ENCODE data around the gene NECAB2. TPM values are rescaled to one million over a fixed set of nuclear protein-coding genes. Genes with fewer than 3 reads are reported as not detected.
A peak's percentile ranks its signal among the peaks of the same experiment; 100 is the strongest.

NECAB2 gene
- total and polyA plus RNA-seq, 2 donors (not counting 1 experiment from before 2014, with no cell fraction given), result 0.03 to 0.17 TPM

- Histone ChIP-seq H4K20me1 (ENCODE audit: control insufficient read depth, extremely low read depth, insufficient read depth, low read length) (no peaks in the 10 kb centered on the region), H2AFZ (ENCODE audit: low read length) (no peak overlapping the region), H3K27ac (ENCODE audit: insufficient read depth, low read length) (no peak overlapping the region), H3K9me3 (ENCODE audit: control insufficient read depth, insufficient read depth, low read depth, low read length) (no peaks in the 10 kb centered on the region), H3K4me1 (ENCODE audit: control insufficient read depth, extremely low read depth, insufficient read depth, low read length) (no peaks in the 10 kb centered on the region), H3K79me2 (ENCODE audit: control insufficient read depth, insufficient read depth, low read length) (no peaks in the 10 kb centered on the region), H3K36me3 (ENCODE audit: control insufficient read depth, insufficient read depth, low read length) (no peaks in the 10 kb centered on the region), H3K9ac (ENCODE audit: insufficient read depth, low read length) (no peak overlapping the region), H3K4me3 (replicated peaks in 1 of 4; ENCODE audit: control extremely low read depth in 1 of 4, insufficient read depth in 1 of 4, low read depth in 3 of 4, low read length in 4 of 4) (no peak overlapping the region), H3K4me2 (ENCODE audit: extremely low read depth, insufficient read depth, low read length) (no peak overlapping the region), H3K27me3 (ENCODE audit: control insufficient read depth, insufficient read depth, low read length) (no peaks in the 10 kb centered on the region)
- peak in 1 of 2 donors; percentile 45 for DNase-seq (ENCODE audit: low read depth in 2 of 2)
- TF ChIP-seq EZH2 (IDR thresholded peaks at IDR 0.05; ENCODE audit: low read length, missing control alignments) (no peak), CTCF (conservative IDR thresholded peaks at IDR 0.05 in 1 of 2, IDR thresholded peaks at IDR 0.05 in 1 of 2; ENCODE audit: low read depth in 1 of 2, low read length in 2 of 2) (no peak)
These were observed 34.9 kb upstream of the NECAB2 start for GRCh38 chr16:83932955-83933673.

- Histone ChIP-seq H3K4me2 (ENCODE audit: extremely low read depth, insufficient read depth, low read length) (no peak overlapping the region), H4K20me1 (ENCODE audit: control insufficient read depth, extremely low read depth, insufficient read depth, low read length) (no peaks in the 10 kb centered on the region), H3K79me2 (ENCODE audit: control insufficient read depth, insufficient read depth, low read length) (no peaks in the 10 kb centered on the region), H2AFZ (ENCODE audit: low read length) (no peak overlapping the region), H3K4me1 (ENCODE audit: control insufficient read depth, extremely low read depth, insufficient read depth, low read length) (no peaks in the 10 kb centered on the region), H3K9ac (ENCODE audit: insufficient read depth, low read length) (no peak overlapping the region), H3K27ac (ENCODE audit: insufficient read depth, low read length) (no peak overlapping the region), H3K4me3 (replicated peaks in 1 of 4; ENCODE audit: control extremely low read depth in 1 of 4, insufficient read depth in 1 of 4, low read depth in 3 of 4, low read length in 4 of 4) (no peak overlapping the region), H3K27me3 (ENCODE audit: control insufficient read depth, insufficient read depth, low read length) (no peaks in the 10 kb centered on the region), H3K36me3 (ENCODE audit: control insufficient read depth, insufficient read depth, low read length) (no peaks in the 10 kb centered on the region), H3K9me3 (ENCODE audit: control insufficient read depth, insufficient read depth, low read depth, low read length) (no peaks in the 10 kb centered on the region)
- DNase-seq (ENCODE audit: low read depth in 2 of 2), result peak in 1 of 2 donors; percentile 66
- TF ChIP-seq EZH2 (IDR thresholded peaks at IDR 0.05; ENCODE audit: low read length, missing control alignments) (no peak), CTCF (conservative IDR thresholded peaks at IDR 0.05 in 1 of 2, IDR thresholded peaks at IDR 0.05 in 1 of 2; ENCODE audit: low read depth in 1 of 2, low read length in 2 of 2) (no peak)
These were observed 34.0 kb upstream of the NECAB2 start for GRCh38 chr16:83933885-83934683.

- Histone ChIP-seq H4K20me1 (ENCODE audit: control insufficient read depth, extremely low read depth, insufficient read depth, low read length) (no peaks in the 10 kb centered on the region), H3K9me3 (ENCODE audit: control insufficient read depth, insufficient read depth, low read depth, low read length) (no peaks in the 10 kb centered on the region), H3K27ac (ENCODE audit: insufficient read depth, low read length) (no peak overlapping the region), H3K4me3 (replicated peaks in 1 of 4; ENCODE audit: control extremely low read depth in 1 of 4, insufficient read depth in 1 of 4, low read depth in 3 of 4, low read length in 4 of 4) (no peak overlapping the region), H3K4me2 (ENCODE audit: extremely low read depth, insufficient read depth, low read length) (no peak overlapping the region), H3K79me2 (ENCODE audit: control insufficient read depth, insufficient read depth, low read length) (no peaks in the 10 kb centered on the region), H3K4me1 (ENCODE audit: control insufficient read depth, extremely low read depth, insufficient read depth, low read length) (no peaks in the 10 kb centered on the region), H2AFZ (ENCODE audit: low read length) (no peak overlapping the region), H3K9ac (ENCODE audit: insufficient read depth, low read length) (no peak overlapping the region), H3K36me3 (ENCODE audit: control insufficient read depth, insufficient read depth, low read length) (no peaks in the 10 kb centered on the region), H3K27me3 (ENCODE audit: control insufficient read depth, insufficient read depth, low read length) (no peaks in the 10 kb centered on the region)
- TF ChIP-seq EZH2 (IDR thresholded peaks at IDR 0.05; ENCODE audit: low read length, missing control alignments) (no peak), CTCF (conservative IDR thresholded peaks at IDR 0.05 in 1 of 2, IDR thresholded peaks at IDR 0.05 in 1 of 2; ENCODE audit: low read depth in 1 of 2, low read length in 2 of 2) (no peak)
- DNase-seq (ENCODE audit: low read depth in 2 of 2), result no peak
These were observed 33.4 kb upstream of the NECAB2 start for GRCh38 chr16:83934684-83934977.

Measured in fibroblast of lung (primary cell).